ENCODE results near the gene GLI3. TPM values are rescaled to one million over a fixed set of nuclear protein-coding genes. Genes with fewer than 3 reads are reported as not detected.

Gene GLI3
- total and polyA plus RNA-seq, 8 donors, result 0.29 to 7.0 (median 2.3) TPM

GRCh38 chr7:42120191-42120590, 116.8 kb downstream of the GLI3 start:
- DNase-seq, result no peak
- WGBS, 5 donors, result 74 to 86% (median 79%) methylated on average over 8 of the region's 8 CpGs
- Histone ChIP-seq H3K36me3 (no peaks in the 10 kb centered on the region), H3K4me1 (no peaks in the 10 kb centered on the region), H3K9me3 (no peaks in the 10 kb centered on the region), H3K27me3 (no peaks in the 10 kb centered on the region), H3K27ac (no peak overlapping the region), H3K4me3 (no peak overlapping the region)
- intact Hi-C loops (cut with DNase I; ENCODE audit: low total_unique reads), result no loop called here
- TF ChIP-seq POLR2AphosphoS5 (IDR thresholded peaks at IDR 0.05) (no peak), EP300 (IDR thresholded peaks at IDR 0.05) (no peak), POLR2A (IDR thresholded peaks at IDR 0.05) (no peak), CTCF (IDR thresholded peaks at IDR 0.05) (no peak)

- intact Hi-C loops (cut with DNase I; ENCODE audit: low total_unique reads), result no loop called here
- DNase-seq, result no peak
- Histone ChIP-seq H3K27ac (no peak overlapping the region), H3K4me1 (no peaks in the 10 kb centered on the region), H3K9me3 (no peaks in the 10 kb centered on the region), H3K27me3 (no peaks in the 10 kb centered on the region), H3K4me3 (no peak overlapping the region), H3K36me3 (no peaks in the 10 kb centered on the region)
- 66 to 82% (median 80%) methylated on average over 4 of the region's 4 CpGs for WGBS, 5 donors
- TF ChIP-seq POLR2A (IDR thresholded peaks at IDR 0.05) (no peak), EP300 (IDR thresholded peaks at IDR 0.05) (no peak), CTCF (IDR thresholded peaks at IDR 0.05) (no peak), POLR2AphosphoS5 (IDR thresholded peaks at IDR 0.05) (no peak)
These were observed 119.8 kb downstream of the GLI3 start for GRCh38 chr7:42117201-42117600.

- Histone ChIP-seq H3K27me3 (no peaks in the 10 kb centered on the region), H3K4me3 (no peak overlapping the region), H3K9me3 (no peaks in the 10 kb centered on the region), H3K4me1 (no peaks in the 10 kb centered on the region), H3K36me3 (no peaks in the 10 kb centered on the region), H3K27ac (no peak overlapping the region)
- TF ChIP-seq POLR2A (IDR thresholded peaks at IDR 0.05) (no peak), CTCF (IDR thresholded peaks at IDR 0.05) (no peak), EP300 (IDR thresholded peaks at IDR 0.05) (no peak), POLR2AphosphoS5 (IDR thresholded peaks at IDR 0.05) (no peak)
- intact Hi-C loops (cut with DNase I; ENCODE audit: low total_unique reads), result no loop called here
- DNase-seq, result no peak
- 41 to 60% (median 52%) methylated on average over 2 of the region's 2 CpGs for WGBS, 5 donors
These were observed 121.2 kb downstream of the GLI3 start for GRCh38 chr7:42115795-42116194.

GRCh38 chr7:42110333-42110732, 126.7 kb downstream of the GLI3 start:
- no peaks in the 10 kb centered on the region for H3K9me3 ChIP-seq
- WGBS, 5 donors, result 87 to 91% (median 89%) methylated on average over 5 of the region's 5 CpGs
- TF ChIP-seq EP300 (IDR thresholded peaks at IDR 0.05) (no peak), POLR2AphosphoS5 (IDR thresholded peaks at IDR 0.05) (no peak), POLR2A (IDR thresholded peaks at IDR 0.05) (no peak), CTCF (IDR thresholded peaks at IDR 0.05) (no peak)
- intact Hi-C loops (cut with DNase I; ENCODE audit: low total_unique reads), result no loop called here
- H3K4me3 ChIP-seq, result no peak overlapping the region
- H3K36me3 ChIP-seq, result no peaks in the 10 kb centered on the region
- no peaks in the 10 kb centered on the region for H3K27me3 ChIP-seq
- H3K27ac ChIP-seq, result no peak overlapping the region
- DNase-seq, result no peak
- peaks cover 0 to 47% (median 22%) of the 10 kb centered on the region in 4 donors for H3K4me1 ChIP-seq

Data from stomach (tissue), 9 donors.